ENCODE results near the gene ABHD2.
"Not testable (repeated sequence)": the region's sequence is repeated elsewhere in the genome, so short reads cannot be mapped to it uniquely, and the experiment has no call there.

ABHD2 gene

GRCh38 chr15:89087830-89088604, at the start of gene ABHD2:
Gene ABHD2, plus strand, starts transcription at chr15:89088456. Its CDS starts 27,872 bp downstream, at chr15:89116328.
- peak; percentile 100 for DNase-seq

GRCh38 chr15:89039142-89039541, 49.1 kb upstream of the ABHD2 start:
- no peak for DNase-seq

- no peak for DNase-seq
Observed at GRCh38 chr15:89041507-89041906, 46.7 kb upstream of the ABHD2 start.

- DNase-seq, result no peak
Observed at GRCh38 chr15:89042387-89042786, 45.9 kb upstream of the ABHD2 start.

GRCh38 chr15:89043031-89044002, 44.9 kb upstream of the ABHD2 start:
- no peak for DNase-seq

GRCh38 chr15:89049016-89049666, 39.1 kb upstream of the ABHD2 start:
- DNase-seq, result not testable (repeated sequence)

GRCh38 chr15:89051875-89052274, 36.4 kb upstream of the ABHD2 start:
- no peak for DNase-seq

- no peak for DNase-seq
Observed at GRCh38 chr15:89052474-89052873, 35.8 kb upstream of the ABHD2 start.

- no peak for DNase-seq
Observed at GRCh38 chr15:89054873-89055272, 33.4 kb upstream of the ABHD2 start.

GRCh38 chr15:89057506-89058133, 30.6 kb upstream of the ABHD2 start:
- DNase-seq, result peak; percentile 87

- no peak for DNase-seq
Observed at GRCh38 chr15:89058376-89058775, 29.9 kb upstream of the ABHD2 start.

GRCh38 chr15:89058876-89059405, 29.3 kb upstream of the ABHD2 start:
- DNase-seq, result no peak

GRCh38 chr15:89066280-89066679, 22.0 kb upstream of the ABHD2 start:
- no peak for DNase-seq

- DNase-seq, result peak; percentile 43
Observed at GRCh38 chr15:89067751-89068150, 20.5 kb upstream of the ABHD2 start.

GRCh38 chr15:89068325-89068784, 19.9 kb upstream of the ABHD2 start:
- peak; percentile 67 for DNase-seq

GRCh38 chr15:89070197-89071124, 17.8 kb upstream of the ABHD2 start:
- peak; percentile 79 for DNase-seq

- no peak for DNase-seq
Observed at GRCh38 chr15:89071471-89071870, 16.8 kb upstream of the ABHD2 start.

- no peak for DNase-seq
Observed at GRCh38 chr15:89072277-89072869, 15.9 kb upstream of the ABHD2 start.

GRCh38 chr15:89074402-89075012, 13.7 kb upstream of the ABHD2 start:
- DNase-seq, result no peak

GRCh38 chr15:89075101-89075640, 13.1 kb upstream of the ABHD2 start:
- DNase-seq, result no peak
